HepG2 (cell line): Measurements from ENCODE around the gene SCAF8. TPM values are rescaled to one million over a fixed set of nuclear protein-coding genes. Genes with fewer than 3 reads are reported as not detected.

Experiments used
- DBP ChIP-seq: sonication (generic); formaldehyde crosslinking; IDR thresholded peaks from 2 replicates; pipeline ENCODE4 v1.4.0; 2020; ENCODE audit warnings: missing genetic modification reagents; ENCODE audit errors: not compliant biosample characterization
- FOXO1 ChIP-seq: sonication (generic); formaldehyde crosslinking; IDR thresholded peaks from 2 replicates; pipeline ENCODE4 v1.4.0; 2020; ENCODE audit warnings: missing genetic modification reagents
- GFI1 ChIP-seq: sonication (generic); formaldehyde crosslinking; IDR thresholded peaks from 2 replicates; pipeline ENCODE4 v1.5.0; 2020; ENCODE audit warnings: missing genetic modification reagents, mild to moderate bottlenecking, borderline replicate concordance
- HNF1A ChIP-seq, 2 experiments: sonication (generic) in 1 of 2; formaldehyde crosslinking in 1 of 2; IDR thresholded peaks; 2 replicates each; pipeline versions ENCODE4 v1.4.0 to v1.6.1; 2016 to 2020; ENCODE audit warnings: borderline replicate concordance in 1 of 2, low read depth in 1 of 2, mild to moderate bottlenecking in 1 of 2, missing genetic modification reagents in 1 of 2
- JDP2 ChIP-seq: sonication (generic); formaldehyde crosslinking; IDR thresholded peaks from 2 replicates; pipeline ENCODE4 v1.8.1; 2022; ENCODE audit warnings: missing genetic modification reagents, borderline replicate concordance
- KLF11 ChIP-seq: IDR thresholded peaks from 2 replicates; pipeline ENCODE4 v1.6.1; 2016; ENCODE audit warnings: missing compliant biosample characterization
- KLF6 ChIP-seq: IDR thresholded peaks from 2 replicates; pipeline ENCODE4 v1.8.0; 2016; ENCODE audit warnings: missing biosample characterization, missing genetic modification reagents
- MAFF ChIP-seq: IDR thresholded peaks from 2 replicates; pipeline ENCODE4 v1.6.1; 2011; ENCODE audit warnings: low read depth, low read length, improper control_type of control experiment
- MIER3 ChIP-seq: IDR thresholded peaks from 2 replicates; pipeline ENCODE4 v1.6.1; 2016; ENCODE audit warnings: missing compliant biosample characterization, borderline replicate concordance
- MTA1 ChIP-seq: sonication (generic); formaldehyde crosslinking; IDR thresholded peaks from 2 replicates; pipeline ENCODE4 v1.4.0; 2020; ENCODE audit warnings: missing genetic modification reagents, mild to moderate bottlenecking, borderline replicate concordance
- NFATC3 ChIP-seq: sonication (generic); formaldehyde crosslinking; IDR thresholded peaks from 2 replicates; pipeline ENCODE4 v1.5.1; 2020; ENCODE audit warnings: mild to moderate bottlenecking, missing genetic modification reagents
- PLSCR1 ChIP-seq: sonication (generic); formaldehyde crosslinking; IDR thresholded peaks from 2 replicates; pipeline ENCODE4 v1.5.0; 2020; ENCODE audit warnings: missing genetic modification reagents, mild to moderate bottlenecking, borderline replicate concordance
- POLR2AphosphoS2 ChIP-seq: IDR thresholded peaks from 2 replicates; pipeline ENCODE4 v1.6.1; 2011; ENCODE audit warnings: low read depth, low read length, improper control_type of control experiment
- RORA ChIP-seq: sonication (generic); formaldehyde crosslinking; IDR thresholded peaks from 2 replicates; pipeline ENCODE4 v1.5.0; 2020; ENCODE audit warnings: mild to moderate bottlenecking, missing genetic modification reagents, moderate library complexity
- SP1 ChIP-seq, 2 experiments: fragments of 450-650 bp in 1 of 2; sonication (generic) in 1 of 2; formaldehyde crosslinking in 1 of 2; IDR thresholded peaks; 2 replicates each; pipeline versions ENCODE4 v1.4.0 to v1.6.1; 2016 to 2020; ENCODE audit warnings: missing genetic modification reagents in 1 of 2
- ZNF18 ChIP-seq: sonication (generic); formaldehyde crosslinking; IDR thresholded peaks from 2 replicates; pipeline ENCODE4 v1.8.0; 2022; ENCODE audit warnings: mild to moderate bottlenecking, missing genetic modification reagents; ENCODE audit not compliant: insufficient replicate concordance
- ZNF20 ChIP-seq: sonication (generic); formaldehyde crosslinking; IDR thresholded peaks from 2 replicates; pipeline ENCODE4 v1.4.0; 2020; ENCODE audit warnings: mild to moderate bottlenecking, moderate library complexity, missing genetic modification reagents
- ZNF343 ChIP-seq: sonication (generic); formaldehyde crosslinking; IDR thresholded peaks from 2 replicates; pipeline ENCODE4 v1.4.0; 2020; ENCODE audit warnings: mild to moderate bottlenecking, missing genetic modification reagents
- ZNF562 ChIP-seq: sonication (generic); formaldehyde crosslinking; IDR thresholded peaks from 2 replicates; pipeline ENCODE4 v1.8.0; 2022; ENCODE audit warnings: missing genetic modification reagents, borderline replicate concordance
- ZNF777 ChIP-seq: sonication (generic); formaldehyde crosslinking; IDR thresholded peaks from 2 replicates; pipeline ENCODE4 v1.4.0; 2020; ENCODE audit warnings: missing genetic modification reagents
- ZNF839 ChIP-seq: sonication (generic); formaldehyde crosslinking; IDR thresholded peaks from 2 replicates; pipeline ENCODE4 v1.4.0; 2020; ENCODE audit warnings: missing genetic modification reagents, mild to moderate bottlenecking, borderline replicate concordance
- polyA plus RNA-seq, 8 experiments: library from polyadenylated mRNA; depleted of rRNA in 3 of 8; stranded (reverse) in 7 of 8; unstranded in 1 of 8; fragments of >200 nt; fragmentation: Illumina TruSeq in 4 of 8; extraction: Trizol in 4 of 8; gene quantifications; 2 replicates each; pipeline versions ENCODE4 v1.2.1 to v1.2.3, GENCODE V29; 2011 to 2016; ENCODE audit warnings: low read depth in 4 of 8, missing spikeins in 1 of 8, mixed read lengths in 1 of 8; ENCODE audit not compliant: insufficient read depth in 1 of 8
- total RNA-seq, 5 experiments: library from RNA; depleted of rRNA; stranded (reverse); fragments of >200 nt; fragmentation: Illumina TruSeq; extraction: Trizol; gene quantifications; 2 replicates each; pipeline ENCODE4 v1.2.3, GENCODE V29; 2016; ENCODE audit warnings: low read depth in 1 of 5

SCAF8 gene
- total and polyA plus RNA-seq, 2 of the 13 experiments (the other 11 are each of a cell fraction or from before 2014, with no cell fraction given), result 15.3 to 40.8 TPM

GRCh38 chr6:154733183-154733625 is at the start of gene SCAF8 (continued):
- TF ChIP-seq HNF1A (IDR thresholded peaks at IDR 0.05; ENCODE audit: low read depth), result no peak
- no peak for TF ChIP-seq HNF1A (CRISPR knock-in tag; IDR thresholded peaks at IDR 0.05; ENCODE audit: borderline replicate concordance)
- TF ChIP-seq DBP (CRISPR knock-in tag), result no peak
- TF ChIP-seq ZNF343 (CRISPR knock-in tag), result no peak; the same call in none of the 2 replicates
- peak; percentile 29 for TF ChIP-seq ZNF777 (CRISPR knock-in tag)
- TF ChIP-seq ZNF562, result no peak
- no peak for TF ChIP-seq ZNF839 (CRISPR knock-in tag)
- no peak for TF ChIP-seq ZNF20 (CRISPR knock-in tag)
- TF ChIP-seq MTA1 (CRISPR knock-in tag), result no peak
- TF ChIP-seq KLF6 (CRISPR knock-in tag), result peak; percentile 59
- no peak for TF ChIP-seq NFATC3
- TF ChIP-seq KLF11, result no peak
- TF ChIP-seq SP1 (IDR thresholded peaks at IDR 0.05), result no peak
- 0 out of 2 replicates have a peak, but pooled peaks have one; percentile 26 for TF ChIP-seq SP1 (CRISPR knock-in tag; IDR thresholded peaks at IDR 0.05)
- no peak; the same call in 1 of the 2 replicates for TF ChIP-seq GFI1 (CRISPR knock-in tag)
- no peak for TF ChIP-seq MAFF
- TF ChIP-seq POLR2AphosphoS2, result no peak
- no peak for TF ChIP-seq RORA (CRISPR knock-in tag)
- no peak for TF ChIP-seq ZNF18
- no peak; the same call in 1 of the 2 replicates for TF ChIP-seq JDP2 (CRISPR knock-in tag)
- 0 out of 2 replicates have a peak, but pooled peaks have one; percentile 29 for TF ChIP-seq MIER3 (CRISPR knock-in tag)
- no peak for TF ChIP-seq PLSCR1
- TF ChIP-seq FOXO1 (CRISPR knock-in tag), result no peak
